ENCODE measurements around the gene SMIM28.
"Not testable (repeated sequence)": the region's sequence is repeated elsewhere in the genome, so short reads cannot be mapped to it uniquely, and the experiment has no call there.

SMIM28 gene

DNA sequence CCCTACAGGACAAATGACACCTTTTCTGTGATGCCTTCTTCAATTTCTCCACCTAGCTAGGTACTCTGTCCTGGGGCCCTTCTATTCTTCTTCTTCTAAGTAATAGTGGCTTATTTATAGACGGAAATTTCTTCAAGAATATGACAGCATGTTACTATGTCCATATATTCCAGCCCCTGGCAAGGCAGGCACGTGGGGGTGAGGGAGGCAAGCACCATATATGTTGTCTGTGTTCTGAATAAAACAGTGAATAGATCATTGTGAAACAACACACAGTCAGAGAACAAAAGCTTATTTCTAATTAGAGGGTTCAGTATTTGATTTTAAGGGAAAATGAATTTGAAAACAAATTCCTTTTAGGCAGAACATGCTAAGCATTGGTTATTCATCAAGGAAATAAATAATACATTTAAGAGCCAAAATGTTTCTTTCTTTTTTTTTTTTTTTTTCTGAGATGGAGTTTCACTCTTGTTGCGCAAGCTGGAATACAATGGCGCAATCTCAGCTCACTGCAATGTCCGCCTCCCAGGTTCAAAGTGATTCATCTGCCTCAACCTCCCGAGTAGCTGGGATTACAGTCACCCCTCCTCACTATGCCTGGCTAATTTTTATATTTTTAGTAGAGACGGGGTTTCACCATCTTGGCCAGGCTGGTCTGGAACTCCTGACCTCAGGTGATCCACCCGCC is 32.5 kb downstream of the SMIM28 start:
- DNase-seq = no peak

DNA sequence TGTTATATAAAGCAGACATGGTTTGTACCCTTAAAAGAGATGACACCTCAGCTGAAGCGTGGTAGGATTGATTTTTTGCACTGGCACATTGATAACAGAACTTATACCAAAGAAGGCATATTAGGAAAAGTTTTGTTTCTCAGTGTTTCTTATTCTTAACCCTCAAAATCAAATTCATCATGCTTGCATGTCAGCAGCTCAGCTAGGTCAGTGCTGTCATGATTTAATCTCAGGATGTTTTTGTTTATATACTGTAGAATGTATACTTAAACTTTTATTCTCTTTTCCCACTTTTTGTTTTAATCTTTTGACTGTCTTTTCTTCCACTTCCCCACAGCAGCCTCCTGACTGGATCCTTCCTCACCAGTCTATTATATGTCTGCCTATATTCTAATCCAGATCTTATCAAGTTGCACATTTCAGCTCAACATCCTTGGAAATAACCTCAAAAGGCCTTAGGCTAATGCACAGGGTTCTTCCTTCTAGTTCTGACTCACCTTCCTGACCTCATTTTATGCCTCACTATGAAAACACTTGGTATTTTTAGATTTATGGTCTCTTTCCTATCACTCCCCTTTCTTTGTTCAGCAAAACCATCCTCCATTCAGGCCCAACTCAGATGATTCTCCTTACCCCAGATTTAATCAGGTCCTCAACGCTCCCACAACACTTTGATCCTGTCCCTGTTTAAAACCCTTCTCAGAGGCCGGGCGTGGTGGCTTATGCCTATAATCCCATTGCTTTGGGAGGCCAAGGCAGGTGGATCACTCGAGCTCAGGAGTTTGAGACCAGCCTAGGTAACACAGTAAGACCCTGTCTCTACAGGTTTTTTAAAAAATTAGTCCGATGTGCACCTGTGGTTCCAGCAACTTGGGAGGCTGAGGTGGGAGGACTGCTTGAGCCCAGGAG is 33.5 kb downstream of the SMIM28 start:
- DNase-seq = no peak

DNA sequence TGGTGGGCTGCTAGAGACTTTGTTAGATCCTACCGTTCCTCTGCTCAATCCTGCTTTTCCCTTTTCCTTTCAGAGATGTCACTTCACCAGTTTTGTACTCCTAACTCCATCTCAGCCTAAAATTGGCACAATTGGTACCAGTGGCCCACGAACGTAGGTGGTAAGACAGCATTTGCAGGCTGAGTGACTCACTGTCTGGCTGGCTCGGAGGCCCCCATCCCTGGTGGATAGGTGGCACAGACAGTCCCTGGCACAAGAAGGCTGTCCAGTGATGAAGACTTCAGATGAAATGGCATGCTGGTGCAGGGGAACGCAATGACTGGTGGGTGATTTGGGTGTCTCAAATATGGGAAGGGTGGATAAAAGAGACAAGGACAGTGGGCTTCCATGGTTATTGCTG is 37.4 kb downstream of the SMIM28 start:
- no peak for DNase-seq

DNA sequence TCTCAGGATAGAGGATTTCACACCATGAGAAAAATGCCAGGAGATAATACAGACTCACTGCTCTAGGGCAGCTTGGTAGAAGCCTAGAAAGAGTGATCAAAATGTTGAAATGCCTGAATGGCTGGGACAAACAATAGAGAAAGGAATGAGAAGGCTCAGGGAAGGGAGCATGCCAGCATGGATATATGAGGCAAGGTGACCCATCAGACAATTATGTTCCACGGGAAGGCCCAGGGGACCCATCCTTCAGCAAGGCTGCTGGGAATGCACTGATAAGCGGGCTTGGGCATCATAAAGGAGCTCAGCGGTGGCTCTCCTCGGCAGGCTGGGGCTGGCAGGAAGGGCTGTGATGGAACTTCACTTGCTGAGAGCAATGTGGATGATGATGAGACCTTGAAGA is 38.5 kb downstream of the SMIM28 start:
- no peak for DNase-seq

DNA sequence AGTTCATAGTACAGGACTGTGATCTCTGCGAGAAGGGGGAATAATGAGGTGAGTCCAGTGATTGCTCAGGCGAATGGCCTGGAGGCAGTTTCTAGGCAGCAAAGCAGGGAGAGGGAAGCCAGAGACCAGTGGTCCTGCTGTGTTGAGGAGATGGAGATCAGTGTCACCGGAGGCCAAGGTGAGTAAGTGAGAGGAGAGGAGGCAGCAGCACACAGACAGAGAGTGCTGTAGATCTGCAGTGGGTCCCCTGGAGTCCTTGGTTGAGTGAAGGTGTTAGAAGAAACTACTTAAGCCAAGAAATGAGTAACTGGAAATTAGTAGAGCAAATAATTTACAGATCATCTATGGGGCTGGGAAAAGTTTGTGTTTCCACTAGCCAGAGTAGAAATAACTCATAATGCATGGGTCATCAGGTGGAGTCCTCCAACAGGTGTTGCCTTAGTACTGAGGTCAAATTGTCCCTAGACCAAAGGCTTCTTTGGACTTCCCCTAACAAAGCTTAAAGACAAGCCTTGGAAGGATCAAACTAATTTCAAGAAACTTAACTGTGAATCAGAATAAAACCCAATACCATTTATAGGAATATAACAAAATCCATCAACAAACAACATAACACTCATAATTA is 39.9 kb downstream of the SMIM28 start:
- no peak for DNase-seq

DNA sequence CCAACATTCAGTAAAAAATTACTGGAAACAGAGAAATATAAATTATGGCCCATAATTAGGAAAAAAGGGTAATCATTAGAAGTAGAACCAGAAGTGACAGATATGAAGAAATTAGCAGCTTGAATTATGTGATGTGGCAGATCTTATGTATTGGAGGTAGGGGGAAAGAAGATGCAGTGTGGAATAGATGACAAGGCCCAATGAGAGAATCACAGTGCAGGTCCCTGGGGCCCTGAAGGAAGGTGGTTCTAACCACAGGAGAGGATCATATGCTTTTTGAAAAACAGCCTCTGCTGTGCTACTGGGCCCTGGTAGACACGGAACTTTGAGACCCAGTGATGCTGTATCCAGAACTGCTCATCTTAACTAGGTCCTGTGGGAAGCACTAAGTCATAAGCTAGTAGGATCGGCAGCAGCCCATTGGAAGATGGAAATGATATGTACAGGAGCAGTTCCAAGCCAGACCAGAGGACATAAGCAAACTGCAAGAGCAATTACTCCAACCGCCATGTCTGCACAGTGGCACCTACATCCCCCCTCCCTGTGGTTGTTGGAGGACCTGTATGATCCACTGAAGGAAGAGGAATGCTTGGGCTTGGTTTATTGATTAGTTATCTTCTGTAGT is 40.5 kb downstream of the SMIM28 start:
- no peak for DNase-seq

DNA sequence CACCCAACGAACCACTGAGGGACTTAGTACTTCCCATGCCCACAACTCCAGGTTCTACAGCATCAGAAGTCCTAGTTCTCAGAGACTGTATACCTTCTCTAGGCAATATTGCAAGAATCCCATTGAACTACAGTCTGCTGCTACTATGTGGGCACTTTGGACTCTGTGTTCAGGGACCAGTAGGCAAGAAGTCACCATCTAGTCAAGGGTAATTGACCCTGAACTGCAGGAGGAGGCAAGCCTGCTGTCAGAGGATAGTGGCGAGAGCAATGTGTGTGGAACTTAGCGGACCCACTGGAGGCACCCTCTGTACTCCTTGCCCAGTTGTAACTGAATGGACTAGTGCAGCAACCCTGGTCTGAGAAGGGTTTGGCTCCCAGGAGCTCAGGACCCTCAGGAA is 42.1 kb downstream of the SMIM28 start:
- DNase-seq = no peak

DNA sequence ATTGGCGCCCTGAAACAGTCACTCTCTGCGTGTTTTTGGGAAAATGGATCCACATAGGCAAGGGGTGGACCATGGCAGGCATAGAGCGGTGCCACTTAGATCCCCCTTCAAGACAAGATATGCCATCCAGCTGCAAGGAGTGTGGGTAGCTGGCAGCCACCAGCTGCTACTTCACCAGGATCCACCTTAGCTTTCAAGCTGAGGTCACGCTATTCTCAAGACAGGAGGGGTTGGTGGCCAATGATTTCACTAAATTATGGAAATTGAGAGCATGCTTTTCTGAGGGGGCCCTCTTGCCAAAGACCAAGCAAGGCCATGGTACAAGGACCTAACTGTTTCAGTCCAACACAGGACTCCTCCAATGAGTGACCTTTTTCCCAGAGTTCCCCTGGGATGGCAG is 42.7 kb downstream of the SMIM28 start:
- no peak for DNase-seq

DNA sequence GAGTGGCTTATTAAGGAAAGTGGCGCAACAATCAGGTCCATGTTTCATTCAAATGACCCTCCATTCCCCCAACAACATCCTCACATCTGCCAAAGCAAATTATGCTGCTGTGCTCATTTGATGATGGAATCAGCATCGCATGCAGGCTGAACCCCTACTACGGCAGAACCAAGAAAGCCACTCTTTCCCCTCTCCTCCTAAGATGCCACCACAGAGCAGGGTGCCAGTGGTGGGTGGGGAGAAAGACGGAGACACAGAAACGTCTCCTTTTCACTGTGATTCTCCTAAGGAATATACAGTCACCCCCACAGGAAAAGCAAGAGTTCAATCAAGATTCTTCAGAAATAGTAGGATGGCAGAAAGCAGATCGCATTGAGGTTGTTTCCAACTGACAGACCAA is 43.4 kb downstream of the SMIM28 start:
- no peak for DNase-seq

DNA sequence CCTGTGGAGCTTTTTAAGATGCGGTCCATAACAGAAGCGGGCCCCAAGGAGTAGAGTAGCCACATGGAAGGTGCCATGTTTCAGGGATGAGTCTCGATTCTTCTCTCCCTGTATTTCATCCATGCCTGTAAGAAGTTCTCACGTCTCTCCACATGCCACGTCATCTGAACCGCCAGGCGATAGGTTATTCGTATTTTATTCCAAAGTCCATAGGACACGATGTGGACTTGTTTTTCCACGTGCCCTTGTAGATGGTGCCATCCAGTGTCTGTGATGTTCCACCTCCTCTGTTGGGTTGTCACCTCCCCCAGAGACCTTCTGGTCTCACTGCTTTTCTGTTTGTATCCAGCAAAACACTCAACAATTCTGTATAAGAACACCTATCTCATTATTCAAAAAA is 43.9 kb downstream of the SMIM28 start:
- DNase-seq = no peak

DNA sequence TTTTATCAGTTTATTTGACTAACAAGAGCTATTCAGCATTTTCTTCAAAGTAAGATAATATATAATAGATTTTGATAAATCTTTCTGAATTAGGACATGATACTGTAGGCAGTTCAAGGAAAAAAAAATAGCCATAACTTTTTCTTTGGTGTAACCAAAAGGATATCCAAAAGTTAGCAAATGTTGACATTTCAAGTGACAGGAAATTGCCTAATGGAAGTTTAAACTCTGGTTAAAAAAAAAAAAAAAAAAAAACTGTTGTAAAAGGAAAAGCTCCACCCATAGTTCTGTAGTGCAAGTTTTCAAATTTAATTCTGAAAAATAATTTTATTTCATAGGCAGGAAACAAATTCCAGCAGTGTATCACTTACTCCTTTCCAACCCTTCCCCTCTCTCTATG is 45.2 kb downstream of the SMIM28 start:
- no peak for DNase-seq

DNA sequence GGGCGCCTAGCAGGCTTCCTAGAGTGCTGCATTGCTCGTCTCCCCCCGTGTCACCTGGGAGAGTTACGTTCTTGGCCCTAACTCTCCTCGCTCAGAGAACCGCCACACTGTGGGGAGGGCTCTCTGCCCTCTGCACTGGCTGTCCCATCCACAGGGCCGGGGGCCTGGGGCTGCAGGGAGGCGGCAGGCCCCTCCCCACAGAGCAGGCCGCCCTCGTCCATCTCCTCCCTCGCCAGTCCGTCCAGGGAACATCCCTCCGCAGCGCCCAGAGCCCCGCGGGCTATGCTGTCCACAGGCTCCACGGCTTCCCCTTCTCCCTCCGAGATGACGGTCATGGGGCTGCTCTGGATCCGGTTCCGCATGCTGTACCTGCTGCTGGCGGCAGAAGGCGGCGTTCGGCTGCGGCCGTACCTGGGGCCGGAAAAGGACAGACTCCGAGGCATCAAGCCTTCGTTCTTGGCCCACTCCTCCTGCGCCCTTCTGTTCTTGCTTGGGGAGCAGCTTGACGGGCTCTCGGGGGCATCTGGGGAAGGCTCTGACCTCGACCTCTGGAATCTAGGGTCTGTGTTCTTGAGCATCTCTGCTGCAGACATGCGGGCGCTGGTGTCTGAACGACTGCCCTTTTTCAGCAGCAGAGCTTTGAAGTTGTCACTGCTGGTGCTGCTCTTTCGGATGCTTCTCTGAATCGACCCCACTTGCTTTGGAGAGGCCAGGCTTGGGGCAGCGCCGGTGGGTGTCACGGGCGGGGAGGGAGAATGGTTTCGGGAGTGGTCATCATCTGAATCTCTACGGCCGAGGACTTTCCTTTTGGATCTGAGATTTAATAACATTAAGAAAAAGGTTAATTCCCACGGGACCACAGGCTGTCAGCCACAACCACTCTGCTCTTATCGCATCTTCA is 46.5 kb downstream of the SMIM28 start:
- DNase-seq = no peak

DNA sequence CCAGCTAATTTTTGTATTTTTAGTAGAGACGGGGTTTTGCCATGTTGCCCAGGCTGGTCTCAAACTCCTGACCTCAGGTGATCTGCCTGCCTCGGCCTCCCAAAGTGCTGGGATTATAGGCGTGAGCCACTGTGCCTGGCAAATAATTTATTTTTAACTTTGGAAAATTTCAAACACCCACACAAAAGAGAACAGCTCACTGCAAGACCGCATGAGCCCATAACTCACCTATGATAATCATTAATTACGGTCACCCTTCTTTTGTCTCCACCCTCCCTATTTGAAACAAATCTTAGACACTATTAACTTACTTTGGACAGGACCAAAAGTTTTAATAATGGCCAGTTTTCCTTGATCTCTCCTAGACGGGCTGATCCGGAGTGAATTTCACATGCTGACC is 47.6 kb downstream of the SMIM28 start:
- not testable (repeated sequence) for DNase-seq

DNA sequence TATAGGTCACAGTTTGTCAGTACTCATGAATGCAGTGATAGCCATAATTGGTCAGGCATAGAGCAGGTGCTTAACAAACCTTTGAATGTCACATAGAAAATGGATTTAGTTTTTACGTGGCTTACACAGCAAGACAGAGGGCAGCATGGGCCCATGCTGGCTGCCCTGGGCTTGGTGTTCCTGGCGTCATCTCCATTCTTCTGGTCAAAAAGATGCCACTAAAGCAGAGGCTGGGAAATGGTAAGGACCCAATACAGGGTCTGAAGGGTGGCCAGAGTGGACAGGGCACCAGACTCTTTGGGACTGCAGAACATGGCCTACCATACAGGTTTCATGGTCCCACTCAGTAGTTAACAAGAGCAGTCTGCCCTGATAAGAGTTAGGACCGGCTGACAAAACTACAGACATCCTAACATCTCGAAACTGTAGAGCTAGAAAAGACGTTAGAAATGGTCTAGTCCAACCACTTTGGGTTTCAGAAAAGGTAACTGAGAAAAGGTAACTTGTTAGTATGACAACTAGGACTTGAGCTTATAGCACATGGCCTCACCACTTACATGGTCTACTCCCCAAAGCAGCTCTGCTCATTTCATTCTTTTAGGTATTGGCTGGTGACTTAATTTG is 48.9 kb downstream of the SMIM28 start:
- DNase-seq = no peak

DNA sequence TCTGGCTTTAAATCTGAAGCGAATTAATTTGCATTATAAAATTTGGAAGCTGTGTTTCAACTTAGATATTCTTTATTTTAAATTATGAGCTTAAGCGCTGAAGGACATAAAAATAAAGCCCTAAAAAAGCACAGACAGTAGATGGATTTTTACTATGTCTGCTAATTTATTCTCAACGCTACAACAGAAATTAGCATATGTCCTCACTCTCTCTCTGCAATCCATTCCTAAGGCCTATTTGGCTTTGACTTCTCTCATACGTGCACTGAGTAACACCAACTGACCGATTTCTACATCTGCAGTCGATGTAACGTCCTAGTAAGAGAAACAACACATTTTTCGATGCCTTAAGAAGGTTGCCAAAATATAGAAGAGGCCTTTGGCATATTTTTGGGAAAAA is 50.0 kb downstream of the SMIM28 start:
- no peak for DNase-seq

DNA sequence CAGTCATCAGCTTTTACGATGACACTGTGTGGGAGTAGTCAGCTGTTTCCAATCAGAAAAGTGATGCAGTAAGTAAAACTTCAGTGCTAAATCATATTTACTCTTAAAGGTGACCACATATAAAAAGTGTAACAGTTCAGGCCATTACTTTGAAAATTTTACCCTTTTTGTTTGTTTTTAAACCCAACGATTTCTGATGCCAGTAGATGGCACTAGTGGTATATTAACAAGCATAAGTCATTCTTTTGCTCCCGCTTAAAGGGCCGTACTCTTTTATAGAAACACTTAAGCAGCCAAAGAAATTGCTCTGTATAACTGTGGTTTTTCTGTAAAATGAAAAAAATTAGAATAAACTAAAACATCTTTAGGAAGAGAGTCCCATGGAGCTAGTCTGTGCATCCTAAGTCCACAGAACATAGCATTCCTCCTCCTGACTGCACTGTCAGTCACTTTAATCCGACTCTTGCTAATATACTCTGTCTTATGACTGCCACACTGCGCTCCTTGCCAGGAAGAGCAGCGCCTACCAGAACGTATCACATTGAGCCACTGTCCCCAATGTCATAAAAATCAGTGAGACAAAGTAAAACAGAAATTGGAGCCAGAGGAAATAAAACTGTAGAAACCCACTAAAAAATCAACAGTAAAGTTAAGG is 51.4 kb downstream of the SMIM28 start:
- no peak for DNase-seq

DNA sequence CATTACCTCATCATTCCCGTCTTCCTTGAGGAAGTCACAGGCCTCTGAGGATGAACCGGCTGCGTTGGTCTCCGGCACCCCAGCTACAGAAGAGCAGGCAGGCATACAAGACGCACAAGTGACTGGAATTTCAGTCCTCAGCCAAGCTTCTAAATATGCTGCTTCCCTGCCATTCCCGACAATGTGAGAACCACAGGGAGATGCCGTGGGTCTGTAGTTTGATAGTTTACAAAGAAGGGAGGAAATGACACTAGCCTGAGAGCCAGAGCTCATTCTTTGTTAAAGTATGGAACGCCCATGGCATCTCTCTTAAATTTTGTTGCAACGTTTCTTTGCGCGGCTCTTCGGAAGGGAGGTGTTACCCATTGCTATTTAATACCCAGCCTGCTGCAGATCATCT is 52.1 kb downstream of the SMIM28 start:
- no peak for DNase-seq

DNA sequence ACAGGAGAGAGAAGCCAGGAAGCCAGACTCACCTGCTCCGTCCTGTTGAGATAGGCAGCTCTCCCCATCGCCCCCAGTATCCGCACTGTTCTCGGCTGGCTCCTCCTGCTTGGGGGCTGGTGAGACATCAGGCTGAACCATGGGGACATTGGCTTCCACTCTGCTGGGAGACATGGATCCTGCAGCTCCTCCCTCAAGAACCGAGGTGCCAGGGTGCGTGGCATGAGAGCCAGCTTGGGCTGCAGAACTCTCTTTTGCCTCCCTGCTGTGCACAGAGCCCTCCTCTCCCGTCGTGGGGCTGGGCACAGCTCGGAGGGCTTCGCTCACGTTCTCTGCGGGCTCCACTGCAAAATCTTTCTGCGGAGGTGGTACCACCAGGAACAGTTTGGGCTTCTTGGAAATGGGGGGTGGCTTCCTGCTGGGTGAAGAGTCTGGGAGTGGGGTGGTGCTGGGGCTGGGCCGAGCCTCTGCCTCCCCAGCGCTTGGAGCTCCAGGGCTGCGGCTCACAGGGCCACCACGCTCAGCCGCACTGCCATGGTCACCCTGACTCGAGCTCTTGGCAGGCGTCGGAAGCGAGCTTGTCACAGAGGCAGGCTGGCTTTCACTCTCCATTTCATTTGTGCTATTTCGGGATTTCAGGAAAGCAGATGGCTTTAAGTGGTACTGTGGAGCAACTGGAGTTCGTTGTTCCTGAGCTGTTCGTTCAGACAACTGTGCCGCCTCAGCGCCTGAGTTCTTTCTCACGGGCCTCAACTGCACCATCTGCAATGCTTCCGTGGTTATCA is 52.8 kb downstream of the SMIM28 start:
- DNase-seq = no peak

DNA sequence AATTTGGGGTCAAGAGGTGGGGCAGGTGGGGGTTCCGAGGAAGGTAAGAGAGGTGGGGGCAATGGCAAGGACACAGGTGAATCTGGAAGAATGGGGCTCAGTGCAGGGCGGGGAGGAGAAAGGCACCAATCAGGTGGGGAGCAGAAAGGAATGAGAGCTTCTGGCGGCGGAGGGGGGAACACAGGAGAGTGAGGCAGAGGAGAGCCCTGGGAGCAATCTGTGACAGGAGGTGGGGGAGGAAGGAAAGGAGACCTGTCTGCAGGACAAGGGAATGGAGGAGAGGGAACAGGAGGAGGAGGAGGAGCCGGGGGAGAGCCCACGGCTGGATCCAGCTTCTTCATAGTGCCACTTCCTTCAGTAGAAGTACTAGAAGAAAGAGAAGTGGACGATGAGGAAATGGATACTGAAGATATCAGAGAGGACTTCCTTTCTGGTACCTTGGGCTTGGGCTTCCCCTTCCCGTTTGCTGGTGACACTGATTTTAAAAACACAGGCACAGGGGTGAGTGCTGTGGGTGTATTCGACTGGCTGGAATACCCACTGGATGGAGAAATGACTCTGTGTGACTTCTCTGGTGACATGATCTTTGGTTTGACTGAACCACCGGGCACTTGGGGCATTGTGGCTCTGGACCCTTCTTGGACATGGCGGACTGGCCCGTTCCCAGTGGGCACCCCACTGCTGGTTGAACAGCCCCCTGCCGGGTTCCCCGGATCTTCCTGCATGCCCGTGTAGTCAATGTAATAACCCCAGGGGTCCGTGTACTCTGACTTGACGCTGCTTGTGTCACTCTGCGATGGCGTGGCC is 53.8 kb downstream of the SMIM28 start:
- DNase-seq = no peak

DNA sequence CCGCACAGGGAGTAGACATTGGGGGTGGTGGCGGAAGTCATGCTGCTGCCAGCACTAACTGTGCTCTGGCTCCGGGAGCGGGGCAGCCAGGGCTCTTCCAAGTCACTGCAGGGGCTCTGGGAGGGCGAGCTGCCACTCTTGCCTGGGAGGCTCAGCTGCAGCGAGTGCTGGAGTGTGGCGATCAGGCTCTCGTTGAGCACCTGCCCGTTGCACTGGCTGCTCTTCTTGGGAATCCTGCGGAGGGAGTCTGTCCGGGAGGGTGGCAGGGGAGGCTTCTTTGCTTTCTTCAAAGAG is 54.3 kb downstream of the SMIM28 start:
- no peak for DNase-seq

Measured in activated CD4-positive, alpha-beta T cell treated with anti-CD3 and anti-CD28 coated beads for 1 hour (primary cell).